Naive thymus-derived CD8-positive, alpha-beta T cell (primary cell): Measurements from ENCODE around the gene USB1. TPM values are rescaled to one million over a fixed set of nuclear protein-coding genes. Genes with fewer than 3 reads are reported as not detected.

Source experiments
- ATAC-seq, 2 donors: fragments of 150-1000 bp; cut with Tn5 transposase in 1 of 2; sonication (Bioruptor Pico), chemical (Tn5 transposase) in 1 of 2; 1 replicate in 1 of 2; 2 replicates in 1 of 2; pipeline ENCODE4 v1.10.0; 2021; ENCODE audit warnings: mild to moderate bottlenecking in 2 of 2, moderate library complexity in 2 of 2
- POLR2A ChIA-PET: fragments of 350-600 bp; sonication (Branson Sonifier 250); formaldehyde crosslinking; loops from one replicate; lab custom pipeline; 2021; ENCODE audit warnings: antibody characterized with exemption; lab: Charles Lee
- DNase-seq, 10 donors: peaks; one replicate each; pipeline versions ENCODE4 v3.0.0 to v3.0.0-alpha.2; 2020 to 2022
- H3K27ac Mint-ChIP-seq, 10 donors: one replicate each; pipeline ENCODE4 v1.8.0; 2020 to 2022; ENCODE audit warnings: mild to moderate bottlenecking in 10 of 10, mixed read lengths in 10 of 10, moderate library complexity in 4 of 10, inconsistent platforms in 1 of 10
- H3K27me3 Mint-ChIP-seq, 5 donors: one replicate each; pipeline ENCODE4 v1.8.0; 2021 to 2022; ENCODE audit warnings: mixed read lengths in 5 of 5
- H3K36me3 Mint-ChIP-seq, 3 donors: one replicate each; pipeline ENCODE4 v1.8.0; 2020 to 2022; ENCODE audit warnings: mixed read lengths in 3 of 3, mild to moderate bottlenecking in 2 of 3, inconsistent platforms in 1 of 3
- H3K4me1 Mint-ChIP-seq, 4 donors: one replicate each; pipeline ENCODE4 v1.8.0; 2021 to 2022; ENCODE audit warnings: mixed read lengths in 4 of 4
- H3K4me3 Mint-ChIP-seq, 10 donors: one replicate each; pipeline ENCODE4 v1.8.0; 2020 to 2022; ENCODE audit warnings: mild to moderate bottlenecking in 10 of 10, mixed read lengths in 10 of 10, moderate library complexity in 6 of 10, inconsistent platforms in 1 of 10
- H3K9me3 Mint-ChIP-seq, 9 donors: one replicate each; pipeline ENCODE4 v1.8.0; 2020 to 2022; ENCODE audit warnings: mixed read lengths in 9 of 9, mild to moderate bottlenecking in 3 of 9, inconsistent platforms in 1 of 9, moderate library complexity in 1 of 9
- polyA plus RNA-seq, 3 donors: library from polyadenylated mRNA; unstranded; fragments of 300-500 nt; fragmentation: Illumina TruSeq; gene quantifications; one replicate each; pipeline ENCODE4 v1.2.3, GENCODE V29; 2021
- total RNA-seq, 8 experiments: library from RNA in 2 of 8; stranded (reverse) in 2 of 8; gene quantifications; one replicate each; pipeline ENCODE4 v1.2.3 and lab custom pipeline; 2021 to 2026

The USB1 gene
- total and polyA plus RNA-seq, 5 experiments from 2014 or later, result 30.2 to 36.4 (median 31.4) TPM

- no peak for DNase-seq
- Mint-ChIP-seq H3K27ac (no peak overlapping the region), H3K36me3 (peaks cover 0 to 44% (median 16%) of the 10 kb centered on the region in 3 donors), H3K9me3 (no peaks in the 10 kb centered on the region), H3K27me3 (no peaks in the 10 kb centered on the region), H3K4me1 (peaks cover 0 to 2% (median under 1%) of the 10 kb centered on the region in 4 donors), H3K4me3 (no peak overlapping the region)
- POLR2A ChIA-PET, result interaction anchor here (1.4 kb wide), 1 partner anchor 13 kb away, joined by 4 read pairs; the partner anchor contains the start of gene ZNF319
- no peak for ATAC-seq
Observed at GRCh38 chr16:58013201-58013956, 12.2 kb downstream of the USB1 start.

GRCh38 chr16:58016840-58017446, 15.7 kb downstream of the USB1 start:
- POLR2A ChIA-PET, result interaction anchor here (1.1 kb wide), 1 partner anchor 25 kb away, joined by 3 read pairs; no protein-coding TSS in a partner anchor
- Mint-ChIP-seq H3K36me3 (peaks cover 0 to 17% (median 0%) of the 10 kb centered on the region in 3 donors), H3K9me3 (no peaks in the 10 kb centered on the region), H3K4me1 (peaks cover 6 to 16% (median 12%) of the 10 kb centered on the region in 4 donors), H3K27me3 (no peaks in the 10 kb centered on the region), H3K27ac (no peak overlapping the region), H3K4me3 (no peak overlapping the region)
- DNase-seq (peak in 1 of 10 donors; percentile 45), ATAC-seq (no peak)

GRCh38 chr16:58018803-58019202, 17.6 kb downstream of the USB1 start:
- POLR2A ChIA-PET, result no interaction called here
- peaks cover 6 to 20% (median 12%) of the 10 kb centered on the region in 4 donors for H3K4me1 Mint-ChIP-seq
- no peak for ATAC-seq
- peaks cover 0 to 9% (median 0%) of the 10 kb centered on the region in 3 donors for H3K36me3 Mint-ChIP-seq
- no peaks in the 10 kb centered on the region for H3K9me3 Mint-ChIP-seq
- DNase-seq, result peak in 1 of 10 donors; percentile 45
- no peak overlapping the region for H3K4me3 Mint-ChIP-seq
- peak overlapping the region in 2 of 10 donors; percentile 37 to 69 for H3K27ac Mint-ChIP-seq
- no peaks in the 10 kb centered on the region for H3K27me3 Mint-ChIP-seq

- H3K27me3 Mint-ChIP-seq, result peaks cover 0 to 1% (median 0%) of the 10 kb centered on the region in 5 donors
- POLR2A ChIA-PET, result no interaction called here
Observed at GRCh38 chr16:58019866-58020538, 18.8 kb downstream of the USB1 start.

GRCh38 chr16:58020628-58021521, 19.7 kb downstream of the USB1 start:
- H3K4me1 Mint-ChIP-seq, result peaks cover 11 to 32% (median 24%) of the 10 kb centered on the region in 4 donors
- peaks cover 0 to 2% (median 0%) of the 10 kb centered on the region in 3 donors for H3K36me3 Mint-ChIP-seq
- peak; percentile 44 to 83 (median 60) for DNase-seq
- peak; percentile 60 to 73 for ATAC-seq
- peak overlapping the region; percentile 48 to 90 (median 84) for H3K27ac Mint-ChIP-seq
- peak overlapping the region in 4 of 10 donors; percentile 3 to 54 (median 30) for H3K4me3 Mint-ChIP-seq
- H3K9me3 Mint-ChIP-seq, result no peaks in the 10 kb centered on the region
- peaks cover 0 to 2% (median 0%) of the 10 kb centered on the region in 5 donors for H3K27me3 Mint-ChIP-seq
- POLR2A ChIA-PET, result no interaction called here

More at GRCh38 chr16:58019866-58020538, 18.8 kb downstream of the USB1 start:
- Mint-ChIP-seq H3K36me3 (peaks cover 0 to 2% (median 0%) of the 10 kb centered on the region in 3 donors), H3K27ac (peak overlapping the region; percentile 66 to 90 (median 84)), H3K4me3 (no peak overlapping the region), H3K9me3 (no peaks in the 10 kb centered on the region), H3K4me1 (peaks cover 10 to 31% (median 22%) of the 10 kb centered on the region in 4 donors)
- ATAC-seq (peak in 1 of 2 donors; percentile 21), DNase-seq (peak in 1 of 10 donors; percentile 16)

- H3K36me3 Mint-ChIP-seq, result peaks cover 0 to 2% (median 0%) of the 10 kb centered on the region in 3 donors
- peaks cover 11 to 32% (median 24%) of the 10 kb centered on the region in 4 donors for H3K4me1 Mint-ChIP-seq
- peak overlapping the region in 5 of 10 donors; percentile 8 to 47 (median 33) for H3K27ac Mint-ChIP-seq
- H3K9me3 Mint-ChIP-seq, result no peaks in the 10 kb centered on the region
- DNase-seq (no peak), ATAC-seq (no peak)
- H3K4me3 Mint-ChIP-seq, result no peak overlapping the region
- POLR2A ChIA-PET, result no interaction called here
- H3K27me3 Mint-ChIP-seq, result peaks cover 0 to 2% (median 0%) of the 10 kb centered on the region in 5 donors
Observed at GRCh38 chr16:58021661-58022551, 20.7 kb downstream of the USB1 start.

- POLR2A ChIA-PET, result interaction anchor here (0.7 kb wide), 1 partner anchor 106 kb away, joined by 3 read pairs; the partner anchor contains the start of gene CFAP20
- Mint-ChIP-seq H3K27ac (peak overlapping the region in 1 of 10 donors; percentile 47), H3K9me3 (no peaks in the 10 kb centered on the region), H3K4me3 (peak overlapping the region in 1 of 10 donors; percentile 19), H3K4me1 (peaks cover 11 to 32% (median 24%) of the 10 kb centered on the region in 4 donors), H3K27me3 (peaks cover 0 to 2% (median 0%) of the 10 kb centered on the region in 5 donors), H3K36me3 (peaks cover 0 to 2% (median 0%) of the 10 kb centered on the region in 3 donors)
- DNase-seq (no peak), ATAC-seq (no peak)
Observed at GRCh38 chr16:58022601-58023371, 21.6 kb downstream of the USB1 start.

GRCh38 chr16:58024486-58025350, 23.5 kb downstream of the USB1 start:
- POLR2A ChIA-PET, result interaction anchor here (1.1 kb wide), 1 partner anchor 105 kb away, joined by 4 read pairs; the partner anchor contains the start of gene CFAP20
- H3K36me3 Mint-ChIP-seq, result no peaks in the 10 kb centered on the region
- H3K4me3 Mint-ChIP-seq, result peak overlapping the region; percentile 85 to 94 (median 92)
- peaks cover 0 to 15% (median 8%) of the 10 kb centered on the region in 5 donors for H3K27me3 Mint-ChIP-seq
- H3K27ac Mint-ChIP-seq, result peak overlapping the region; percentile 55 to 95 (median 87)
- H3K9me3 Mint-ChIP-seq, result no peaks in the 10 kb centered on the region
- ATAC-seq (peak; percentile 24 to 26), DNase-seq (peak in 1 of 10 donors; percentile 28)
- H3K4me1 Mint-ChIP-seq, result peaks cover 11 to 30% (median 25%) of the 10 kb centered on the region in 4 donors

GRCh38 chr16:58025351-58026138, 24.3 kb downstream of the USB1 start, which contains the start of gene MMP15:
TSS of gene MMP15 (plus strand) at chr16:58025754. CDS start at chr16:58026351, 597 bp downstream.
- Mint-ChIP-seq H3K36me3 (no peaks in the 10 kb centered on the region), H3K4me1 (peaks cover 8 to 23% (median 19%) of the 10 kb centered on the region in 4 donors), H3K9me3 (no peaks in the 10 kb centered on the region), H3K4me3 (peak within 1 kb of the TSS; percentile 85 to 94 (median 92)), H3K27me3 (peaks cover 0 to 15% (median 8%) of the 10 kb centered on the region in 5 donors), H3K27ac (peak within 1 kb of the TSS; percentile 55 to 95 (median 87))
- ATAC-seq (peak; percentile 65 to 74), DNase-seq (peak in 9 of 10 donors; percentile 37 to 77 (median 47))
- POLR2A ChIA-PET, result interaction anchor here (1.1 to 1.2 kb wide), 2 partner anchors 101 to 104 kb away, joined by 3 to 4 read pairs; partner anchors contain the start of gene CFAP20
